Panc1 (cell line): ENCODE data around the gene RAB11FIP3. TPM values are rescaled to one million over a fixed set of nuclear protein-coding genes. Genes with fewer than 3 reads are reported as not detected.
A peak's percentile ranks its signal among the peaks of the same experiment; 100 is the strongest.
"Not testable (repeated sequence)": the region's sequence is repeated elsewhere in the genome, so short reads cannot be mapped to it uniquely, and the experiment has no call there.

Source experiments
- ATAC-seq: fragments of 200-7000 bp; cut with Tn5 transposase; 2 replicates; pipeline ENCODE4 v1.9.1; 2020; ENCODE audit warnings: mild to moderate bottlenecking, moderate library complexity
- BruUV-seq: library from RNA; stranded (reverse); fragments of 400-500 nt; replicated peaks from 2 replicates; lab custom pipeline; 2021; lab: Mats Ljungman, UMichigan
- CTCF ChIA-PET: fragments of 300-600 bp; sonication (Branson Sonifier 250); formaldehyde crosslinking; loops from one replicate; lab custom pipeline; 2022; ENCODE audit warnings: antibody characterized with exemption; lab: Charles Lee
- POLR2A ChIA-PET: fragments of 300-600 bp; sonication (Branson Sonifier 250); formaldehyde crosslinking; loops from one replicate; lab custom pipeline; 2022; ENCODE audit warnings: antibody characterized with exemption; lab: Charles Lee
- DNase-seq: peaks from one replicate; pipeline ENCODE4 v3.0.0-alpha.2; 2010; ENCODE audit warnings: low read depth, low spot score
- H3K27ac ChIP-seq: 2 replicates; pipeline ENCODE4 v1.5.1; 2011; ENCODE audit warnings: mild to moderate bottlenecking, low read length, inconsistent platforms
- H3K27me3 ChIP-seq: fragments of 200-500 bp; sonication (Bioruptor generic); 2 replicates; pipeline ENCODE4 v1.6.0; 2014; ENCODE audit warnings: low read length, inconsistent platforms; ENCODE audit not compliant: control insufficient read depth, insufficient read depth
- H3K36me3 ChIP-seq: fragments of 200-500 bp; sonication (Bioruptor generic); 2 replicates; pipeline ENCODE4 v1.5.1; 2014; ENCODE audit warnings: inconsistent platforms, mild to moderate bottlenecking, low read length, moderate library complexity; ENCODE audit not compliant: control insufficient read depth, insufficient read depth
- H3K4me1 ChIP-seq: 2 replicates; pipeline ENCODE4 v1.5.1; 2011; ENCODE audit warnings: inconsistent platforms, mild to moderate bottlenecking, low read length, moderate library complexity; ENCODE audit not compliant: control insufficient read depth, insufficient read depth
- H3K4me3 ChIP-seq, 2 experiments: 2 replicates each; pipeline ENCODE4 v1.5.1; 2011 to 2012; ENCODE audit warnings: low read depth in 2 of 2, low read length in 2 of 2, mild to moderate bottlenecking in 2 of 2, inconsistent platforms in 1 of 2, moderate library complexity in 1 of 2
- H3K9me3 ChIP-seq: fragments of 200-500 bp; sonication (Bioruptor generic); 2 replicates; pipeline ENCODE4 v1.5.1; 2014; ENCODE audit warnings: low read depth, mild to moderate bottlenecking, inconsistent platforms, low read length, moderate library complexity; ENCODE audit not compliant: control insufficient read depth, insufficient read depth
- CTCF ChIP-seq: fragments of 450-650 bp; IDR thresholded peaks from 2 replicates; pipeline ENCODE4 v1.5.1; 2017; ENCODE audit warnings: mild to moderate bottlenecking
- POLR2AphosphoS5 ChIP-seq: IDR thresholded peaks from 2 replicates; pipeline ENCODE4 v1.6.1; 2012; ENCODE audit warnings: mild to moderate bottlenecking, low read depth, low read length, moderate library complexity
- REST ChIP-seq, 2 experiments: IDR thresholded peaks; 2 replicates each; pipeline ENCODE4 v1.6.1; 2011 to 2012; ENCODE audit warnings: low read depth in 2 of 2, control low read depth in 1 of 2, low read length in 1 of 2, mild to moderate bottlenecking in 1 of 2, moderate library complexity in 1 of 2; ENCODE audit not compliant: insufficient read depth in 1 of 2
- SIN3A ChIP-seq: IDR thresholded peaks from 2 replicates; pipeline ENCODE4 v1.6.1; 2012; ENCODE audit warnings: low read depth, mild to moderate bottlenecking, low read length, moderate library complexity, borderline replicate concordance; ENCODE audit not compliant: insufficient read depth
- TCF7L2 ChIP-seq: IDR thresholded peaks from 2 replicates; pipeline ENCODE4 v1.6.1; 2011; ENCODE audit warnings: mild to moderate bottlenecking, low read depth, low read length, inconsistent platforms
- in situ Hi-C: cut with HindIII; loops from 2 replicates; pipeline ENCODE4 v1.10.0; 2016; ENCODE audit warnings: low sequenced_read_pairs, low pct_unique_long_range_greater_than_20kb
- intact Hi-C: fragments of 100-400 bp; cut with micrococcal nuclease; formaldehyde crosslinking; loops from one replicate; pipeline ENCODE4 v1.10.0; 2022; ENCODE audit not compliant: unreplicated experiment
- total RNA-seq: library from RNA; stranded (reverse); gene quantifications from one replicate; pipeline ENCODE4 v1.2.1, GENCODE V29; 2021; ENCODE audit not compliant: unreplicated experiment

Gene RAB11FIP3
- total RNA-seq, 1 experiment from 2014 or later = 57.3 TPM

- ChIA-PET CTCF (no interaction called here), POLR2A (no interaction called here)
- DNase-seq = no peak
- no peaks in the 10 kb centered on the region for H3K4me1 ChIP-seq
- H3K4me3 ChIP-seq = no peak overlapping the region
- H3K36me3 ChIP-seq = no peaks in the 10 kb centered on the region
- H3K9me3 ChIP-seq = no peaks in the 10 kb centered on the region
- peak; percentile 61; the same call in 1 of the 2 replicates for ATAC-seq
- TF ChIP-seq POLR2AphosphoS5 = no peak
- TF ChIP-seq CTCF = no peak
- TF ChIP-seq REST (IDR thresholded peaks at IDR 0.05; ENCODE audit: insufficient read depth in 1 of 2, low read depth in 2 of 2, low read length in 1 of 2) = no peak
- TF ChIP-seq SIN3A = no peak
- no peak for TF ChIP-seq TCF7L2
- intact Hi-C loops (no loop called here), in situ Hi-C loops (no loop called here)
- H3K27ac ChIP-seq = no peak overlapping the region
- BruUV-seq = no TSS peak
- no peaks in the 10 kb centered on the region for H3K27me3 ChIP-seq
Observed at GRCh38 chr16:414395-415169, 10.9 kb upstream of the RAB11FIP3 start.

- H3K9me3 ChIP-seq, BruUV-seq, DNase-seq, POLR2A ChIA-PET, H3K27me3 ChIP-seq, ATAC-seq, in situ Hi-C loops, H3K36me3 ChIP-seq, H3K4me1 ChIP-seq, H3K27ac ChIP-seq, H3K4me3 ChIP-seq, CTCF ChIA-PET, intact Hi-C loops: not testable (repeated sequence)
Observed at GRCh38 chr16:415170-415498, 10.3 kb upstream of the RAB11FIP3 start.

- DNase-seq, H3K9me3 ChIP-seq, H3K27me3 ChIP-seq, intact Hi-C loops, H3K36me3 ChIP-seq, H3K27ac ChIP-seq, in situ Hi-C loops, POLR2A ChIA-PET, CTCF ChIA-PET, ATAC-seq, BruUV-seq, H3K4me3 ChIP-seq: not testable (repeated sequence)
- H3K4me1 ChIP-seq = peaks cover 12% of the 10 kb centered on the region
Observed at GRCh38 chr16:422179-422578, 3.3 kb upstream of the RAB11FIP3 start.
